Measurements from ENCODE around the gene FAM204A.

Gene FAM204A

DNA sequence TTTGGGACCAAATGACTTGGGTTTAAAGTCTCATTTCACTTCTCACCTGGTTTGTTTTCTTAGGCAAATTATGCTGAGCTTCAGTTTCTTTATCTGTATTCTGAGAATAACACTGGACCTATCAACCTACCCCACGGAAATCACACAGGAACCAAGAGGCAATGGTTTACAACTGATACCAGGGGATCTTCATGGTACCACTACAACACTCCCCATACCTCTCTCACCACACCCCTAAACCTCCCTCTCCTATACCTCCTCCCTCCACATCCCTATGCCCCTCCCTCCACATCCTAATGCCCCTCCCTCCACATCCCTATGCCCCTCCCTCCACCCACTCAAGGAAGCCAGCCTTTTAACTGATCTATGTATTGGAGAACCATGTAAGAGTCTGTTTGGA, 9.9 kb downstream of the FAM204A start:
- no peak for DNase-seq (ENCODE audit: low read depth in 2 of 2, low spot score in 1 of 2)

DNA sequence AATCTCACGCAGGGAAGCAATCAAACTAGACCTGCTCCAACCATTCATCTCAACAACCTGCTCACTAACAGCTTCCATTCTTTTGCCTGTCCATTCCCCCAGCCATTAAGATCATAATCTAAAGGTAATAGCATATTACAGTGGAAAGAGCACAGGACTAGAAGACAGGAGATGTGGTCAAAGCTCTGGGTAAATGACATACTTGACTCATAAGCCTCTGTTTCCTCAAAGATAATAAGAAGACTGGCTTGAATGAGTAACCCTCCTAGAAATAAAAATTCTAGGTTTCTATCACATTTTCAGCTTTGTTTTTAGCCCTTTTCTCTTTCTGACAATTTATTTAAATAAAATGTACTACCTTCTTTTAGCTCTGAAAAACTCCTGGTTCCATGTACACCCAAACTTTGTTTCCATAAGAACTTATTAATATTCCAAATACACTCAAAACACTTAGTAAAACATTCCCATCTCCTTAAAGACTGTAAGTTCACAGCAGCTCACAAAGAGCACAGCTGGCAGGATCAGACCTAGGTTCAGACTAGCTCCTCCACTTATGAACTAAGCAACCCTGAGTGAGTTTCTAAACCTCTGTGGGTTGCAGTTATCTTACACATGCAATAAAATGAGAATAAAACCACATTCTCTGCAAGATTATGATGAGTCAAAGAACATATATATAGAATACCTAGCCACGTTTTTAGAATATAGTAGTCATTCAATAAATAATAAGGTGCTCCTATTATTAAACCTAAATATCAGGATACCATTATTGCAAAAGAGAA, 11.6 kb downstream of the FAM204A start:
- no peak for DNase-seq (ENCODE audit: low read depth in 2 of 2, low spot score in 1 of 2)

DNA sequence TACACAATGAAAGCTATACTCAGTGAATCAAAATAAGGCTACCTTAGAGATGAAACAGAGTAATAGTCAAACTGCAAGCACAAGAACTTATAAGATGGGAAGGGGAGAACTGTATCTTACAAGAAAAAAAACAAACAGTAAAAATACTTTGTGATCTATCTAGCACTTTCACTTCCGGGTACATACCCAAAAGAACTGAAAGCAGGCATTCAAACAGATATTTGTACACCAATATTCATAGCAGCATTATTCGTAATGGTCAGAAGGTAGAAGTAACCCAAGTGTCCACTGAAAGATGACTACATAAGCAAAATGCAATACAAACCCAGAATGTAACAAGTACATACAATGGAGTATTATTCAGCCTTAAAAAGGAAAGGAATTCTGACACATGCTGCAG, 18.0 kb downstream of the FAM204A start:
- DNase-seq (ENCODE audit: low read depth in 2 of 2, low spot score in 1 of 2) = no peak

GRCh38 chr10:118321724-118322575, 20.2 kb downstream of the FAM204A start:
- no peak for DNase-seq (ENCODE audit: low read depth in 2 of 2, low spot score in 1 of 2)

DNA sequence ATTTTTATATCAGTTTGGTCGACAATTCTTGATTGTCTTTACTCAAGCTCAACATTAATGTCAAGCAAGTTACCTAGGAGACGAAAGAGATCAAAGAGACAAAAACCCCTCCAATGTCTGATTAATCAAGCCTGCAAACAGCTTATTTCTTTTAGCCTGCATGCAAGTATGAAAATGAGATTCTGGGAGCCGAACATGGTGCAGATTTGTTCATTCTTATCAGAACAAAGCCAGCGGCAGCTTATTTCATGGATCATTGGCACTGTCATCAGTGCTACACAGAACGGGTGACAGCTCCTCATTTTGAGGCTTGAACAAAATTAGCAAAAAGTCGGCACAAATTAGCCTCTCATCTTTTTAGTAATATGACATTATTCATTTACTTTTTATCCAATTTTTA, 26.5 kb downstream of the FAM204A start:
- DNase-seq (ENCODE audit: low read depth in 2 of 2, low spot score in 1 of 2) = no peak

- no peak for DNase-seq (ENCODE audit: low read depth in 2 of 2, low spot score in 1 of 2)
These were observed 27.2 kb downstream of the FAM204A start for GRCh38 chr10:118314882-118315281.

DNA sequence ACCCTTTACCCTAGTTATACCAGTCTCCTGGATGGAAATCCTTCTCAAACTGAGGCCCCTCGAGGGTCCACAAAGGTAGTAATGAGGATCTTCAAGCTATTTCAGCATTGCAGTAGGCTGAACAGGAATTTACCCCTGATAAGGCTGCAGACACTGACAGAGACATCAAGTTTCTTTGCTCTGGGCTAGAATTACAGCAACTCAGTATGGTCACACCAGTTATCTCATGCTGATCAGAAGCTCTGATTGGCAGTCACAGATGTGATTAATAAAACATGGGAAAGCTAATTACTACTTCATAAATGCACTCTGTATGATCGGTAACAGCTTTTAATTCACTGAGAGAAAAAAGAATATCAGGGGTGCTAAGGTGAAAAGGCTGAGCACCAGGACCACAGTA, 30.6 kb downstream of the FAM204A start:
- DNase-seq (ENCODE audit: low read depth in 2 of 2, low spot score in 1 of 2) = no peak

DNA sequence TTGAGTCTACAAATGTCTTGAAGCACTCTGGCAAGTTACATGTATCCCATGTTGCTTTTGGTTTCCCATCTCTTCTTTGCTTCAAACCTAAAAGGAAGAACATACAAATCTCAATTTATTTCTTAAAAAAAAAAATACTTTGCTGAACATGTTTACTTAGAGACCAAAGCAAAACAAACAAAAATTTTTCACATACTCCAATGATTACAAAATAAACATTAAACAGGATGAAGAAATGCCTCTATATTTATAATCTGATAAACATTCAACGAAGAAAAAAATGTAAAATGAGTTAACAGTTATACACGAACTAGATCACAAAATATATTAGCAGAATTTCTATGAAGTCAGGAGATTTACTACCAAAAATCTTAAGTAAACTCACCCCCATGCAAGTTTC, 31.3 kb downstream of the FAM204A start:
- no peak for DNase-seq (ENCODE audit: low read depth in 2 of 2, low spot score in 1 of 2)

DNA sequence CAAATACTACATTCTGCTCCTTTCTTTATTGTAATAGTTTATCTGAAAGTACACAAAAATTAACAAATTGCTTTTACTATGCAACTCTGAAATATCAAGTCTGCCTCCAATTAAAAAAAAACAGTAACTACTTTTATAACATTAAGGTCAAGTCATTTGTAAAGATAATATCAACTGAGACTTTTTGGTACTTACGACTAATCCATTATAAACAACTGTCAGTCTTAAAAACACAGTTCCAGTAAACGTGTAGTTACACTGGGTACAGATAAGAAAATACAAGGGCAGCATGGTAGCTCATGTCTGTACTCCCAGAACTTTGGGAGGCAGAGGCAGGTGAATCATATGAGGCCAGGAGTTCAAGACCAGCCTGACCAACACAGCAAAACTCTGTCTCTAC, 32.2 kb downstream of the FAM204A start:
- DNase-seq (ENCODE audit: low read depth in 2 of 2, low spot score in 1 of 2) = no peak

DNA sequence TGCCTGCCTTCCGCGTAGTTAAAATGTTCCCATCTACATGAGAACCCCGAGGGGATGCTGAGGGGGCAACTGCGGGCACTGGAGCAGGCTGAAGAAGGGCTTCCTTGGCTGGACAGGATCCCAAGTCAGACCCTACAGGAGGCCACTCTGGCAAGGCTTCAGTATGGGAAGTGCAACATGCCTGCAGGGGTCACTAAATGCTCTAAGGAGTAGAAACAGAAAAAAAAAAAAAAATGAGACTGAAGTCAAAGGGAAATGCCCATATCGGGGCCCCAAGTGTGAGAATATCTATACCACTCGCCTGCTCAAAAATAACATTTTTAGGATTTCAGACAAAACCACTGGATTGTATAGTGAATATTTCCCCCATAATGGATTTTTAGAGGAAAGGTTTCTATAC, 33.5 kb downstream of the FAM204A start:
- DNase-seq (ENCODE audit: low read depth in 2 of 2, low spot score in 1 of 2) = no peak

DNA sequence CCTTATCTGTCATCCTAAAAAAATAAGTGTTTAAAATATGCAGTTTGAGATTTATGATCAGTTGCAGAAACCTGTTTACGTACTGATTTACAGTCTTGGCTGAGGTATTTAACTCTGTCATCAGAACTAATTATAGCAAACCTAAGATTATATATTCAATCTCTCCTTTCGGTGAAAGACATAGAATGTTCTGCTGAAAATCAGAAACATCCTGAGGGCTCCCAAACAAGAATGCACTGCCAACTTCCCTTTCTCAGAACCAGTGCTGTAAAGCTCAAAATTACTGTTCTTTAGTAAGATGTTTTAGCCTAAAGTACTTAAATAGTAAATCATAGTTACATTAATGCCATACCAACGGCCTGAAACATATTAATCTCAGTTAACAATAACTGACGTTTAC, 34.3 kb downstream of the FAM204A start:
- DNase-seq (ENCODE audit: low read depth in 2 of 2, low spot score in 1 of 2) = no peak

DNA sequence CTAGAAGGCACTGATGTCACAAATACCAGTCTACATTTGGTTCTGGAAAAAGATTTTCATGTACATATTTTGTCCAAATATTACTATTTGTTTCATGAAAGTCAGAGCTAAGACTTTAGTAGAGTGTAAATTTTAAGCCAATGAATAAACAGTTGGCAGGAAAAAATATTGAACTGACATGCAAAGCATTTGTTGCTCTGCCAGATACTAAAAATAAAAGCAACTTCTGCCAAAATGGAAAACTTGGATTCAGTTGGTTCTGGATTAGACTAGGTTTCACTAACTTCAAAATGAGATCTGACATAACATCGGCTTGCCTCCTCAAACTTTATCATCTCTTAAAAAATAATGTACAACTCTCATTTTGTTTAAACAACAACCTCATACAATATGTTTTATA, 34.9 kb downstream of the FAM204A start:
- DNase-seq (ENCODE audit: low read depth in 2 of 2, low spot score in 1 of 2) = no peak

- no peak for DNase-seq (ENCODE audit: low read depth in 2 of 2, low spot score in 1 of 2)
These were observed 36.4 kb downstream of the FAM204A start for GRCh38 chr10:118305730-118306129.

- no peak for DNase-seq (ENCODE audit: low read depth in 2 of 2, low spot score in 1 of 2)
These were observed 37.6 kb downstream of the FAM204A start for GRCh38 chr10:118304521-118304920.

DNA sequence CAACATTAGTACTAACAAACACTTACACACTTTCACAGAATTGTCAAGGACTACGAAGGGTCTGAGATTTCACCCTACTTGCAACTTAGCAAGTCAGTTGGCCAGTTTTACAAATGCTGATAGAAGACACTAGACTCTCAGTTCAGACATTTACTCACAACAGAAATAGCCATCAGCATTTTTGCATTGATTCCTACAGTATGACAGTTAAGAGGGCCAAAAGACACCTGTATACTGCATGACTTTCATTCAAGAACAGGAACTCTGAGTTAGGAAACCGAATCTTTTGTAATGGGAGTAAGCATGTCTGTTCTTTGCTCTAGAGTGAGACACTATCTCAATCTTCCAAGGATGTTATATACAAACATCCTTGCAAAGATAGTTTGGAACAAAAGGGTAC, 40.9 kb downstream of the FAM204A start:
- DNase-seq (ENCODE audit: low read depth in 2 of 2, low spot score in 1 of 2) = no peak

- DNase-seq (ENCODE audit: low read depth in 2 of 2, low spot score in 1 of 2) = no peak
These were observed 41.8 kb downstream of the FAM204A start for GRCh38 chr10:118300320-118300719.

GRCh38 chr10:118298787-118299186, 43.3 kb downstream of the FAM204A start:
- DNase-seq (ENCODE audit: low read depth in 2 of 2, low spot score in 1 of 2) = no peak

DNA sequence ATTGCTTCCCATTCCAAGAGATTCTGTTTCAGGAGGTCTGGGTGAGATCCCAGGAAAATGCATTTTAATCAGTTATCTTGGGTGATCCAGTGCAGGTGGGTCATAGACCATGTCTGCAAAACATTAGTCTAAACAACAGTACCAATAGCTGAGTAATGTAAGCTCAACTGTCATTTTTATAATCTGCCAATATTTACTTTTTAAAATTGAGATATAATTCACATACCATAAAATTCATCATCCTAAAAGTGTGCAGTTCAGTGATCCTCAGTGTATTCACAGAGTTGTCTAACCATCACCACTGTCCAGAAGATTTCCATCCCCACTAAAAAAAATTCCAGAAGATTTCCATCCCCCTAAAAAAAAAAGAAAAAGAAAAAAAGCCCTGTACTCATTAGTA, 51.0 kb downstream of the FAM204A start:
- no peak for DNase-seq (ENCODE audit: low read depth in 2 of 2, low spot score in 1 of 2)

DNA sequence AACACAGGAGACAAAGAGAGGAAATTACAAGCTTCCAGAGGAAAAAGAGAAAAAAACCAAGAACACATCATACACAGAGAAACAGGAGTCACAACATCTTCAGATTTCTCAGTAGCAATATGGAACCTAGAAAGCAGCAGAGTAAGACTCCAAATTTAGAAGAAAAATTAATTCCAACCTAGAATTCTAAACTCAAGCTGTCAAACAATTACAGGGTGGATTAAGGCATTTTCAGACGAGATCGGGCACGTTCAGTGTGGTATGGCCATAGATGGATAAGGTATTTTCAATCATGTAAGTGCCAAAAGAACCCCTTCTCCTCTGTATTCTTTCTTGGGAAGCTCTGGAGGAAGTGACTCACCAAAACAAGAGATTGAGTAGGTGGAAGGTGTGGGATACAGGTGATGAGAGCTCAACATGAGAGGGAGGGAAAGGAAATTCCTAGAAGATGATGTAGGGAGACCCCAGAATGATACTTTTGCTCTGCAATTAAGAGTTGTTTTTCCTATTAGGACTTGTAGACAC, 51.6 kb downstream of the FAM204A start:
- no peak for DNase-seq (ENCODE audit: low read depth in 2 of 2, low spot score in 1 of 2)

DNA sequence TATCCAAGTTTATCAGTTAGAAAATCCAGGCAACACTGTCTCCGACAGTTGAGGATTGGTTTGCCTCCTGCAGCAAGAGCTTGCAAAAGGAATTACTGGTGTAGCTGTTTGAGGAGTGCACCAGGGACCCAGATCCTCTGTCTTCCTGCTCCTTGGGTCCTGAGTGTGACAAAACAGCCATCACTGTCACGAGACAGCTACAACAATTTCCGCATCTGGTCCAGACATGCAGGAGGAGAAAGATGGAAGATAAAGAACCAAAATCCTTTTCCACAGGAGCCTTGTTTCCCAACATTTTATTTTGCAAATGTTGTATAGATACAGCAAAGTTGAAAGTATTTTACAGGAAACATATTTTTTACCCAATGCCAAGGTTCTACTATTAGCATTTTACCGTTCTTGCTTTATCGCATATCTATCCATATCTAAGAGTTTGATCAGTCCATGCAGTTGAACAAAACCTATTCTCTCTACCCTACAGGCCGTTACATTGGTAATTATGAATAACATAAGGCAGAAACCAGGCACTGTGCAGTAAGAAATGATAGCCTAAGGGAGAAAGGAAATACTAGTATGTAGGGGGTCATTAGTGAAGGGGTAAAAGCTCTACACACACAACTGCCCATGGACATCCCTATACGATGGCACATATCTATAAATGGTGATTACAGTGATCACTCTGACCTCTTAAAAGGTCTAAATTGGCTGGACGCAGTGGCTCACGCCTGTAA, 54.9 kb downstream of the FAM204A start:
- no peak for DNase-seq (ENCODE audit: low read depth in 2 of 2, low spot score in 1 of 2)

GRCh38 chr10:118286051-118286838, 55.9 kb downstream of the FAM204A start:
- no peak for DNase-seq (ENCODE audit: low read depth in 2 of 2, low spot score in 1 of 2)
